ENCODE measurements around the gene PRKCSH.
"Not testable (repeated sequence)": the region's sequence is repeated elsewhere in the genome, so short reads cannot be mapped to it uniquely, and the experiment has no call there.

GRCh38 chr19:11475343-11475742 is 39.9 kb downstream of the PRKCSH start:
- TF ChIP-seq CTCF (IDR thresholded peaks at IDR 0.05 in 4 of 5, conservative IDR thresholded peaks at IDR 0.05 in 1 of 5); POLR2A (IDR thresholded peaks at IDR 0.05): not testable (repeated sequence)

Measured in gastrocnemius medialis (tissue), 4 donors.